SK-N-SH (cell line): Measurements from ENCODE around the gene PRKCH. TPM values are rescaled to one million over a fixed set of nuclear protein-coding genes. Genes with fewer than 3 reads are reported as not detected.

Source experiments
- CTCF ChIA-PET: fragments of 300-600, 350-600 bp; formaldehyde crosslinking; extraction: SDS; loops from one replicate; lab custom pipeline; 2021; lab: Yijun Ruan, JAX
- POLR2A ChIA-PET: fragments of 350-600 bp; sonication (Branson Sonifier 250); formaldehyde crosslinking; extraction: SDS; loops from one replicate; lab custom pipeline; 2020; ENCODE audit warnings: antibody characterized with exemption, inconsistent platforms; lab: Yijun Ruan, JAX
- DNase-seq: peaks from one replicate; pipeline ENCODE4 v3.0.0; 2012
- H2AFZ ChIP-seq: fragments of 200-600 bp; sonication (generic); 2 replicates; pipeline ENCODE4 v1.8.1; 2016; ENCODE audit warnings: antibody characterized with exemption, mild to moderate bottlenecking, low read depth
- H3F3A ChIP-seq: fragments of 200-600 bp; sonication (generic); replicated peaks from 2 replicates; pipeline ENCODE3; 2016; ENCODE audit warnings: antibody characterized with exemption, mild to moderate bottlenecking; ENCODE audit not compliant: insufficient read depth
- H3K27ac ChIP-seq, 2 experiments: fragments of 200-500 bp in 1 of 2; fragments of 200-600 bp in 1 of 2; sonication (Bioruptor generic) in 1 of 2; sonication (generic), shearing (Covaris generic) in 1 of 2; 2 replicates each; pipeline versions ENCODE4 v1.5.1 to v1.6.1; 2014 to 2016; ENCODE audit warnings: low read depth in 2 of 2, inconsistent platforms in 1 of 2, low read length in 1 of 2, mild to moderate bottlenecking in 1 of 2, mixed read lengths in 1 of 2
- H3K27me3 ChIP-seq: fragments of 200-600 bp; sonication (generic), shearing (Covaris generic); 2 replicates; pipeline ENCODE4 v1.6.1; 2016; ENCODE audit warnings: mixed run types; ENCODE audit not compliant: insufficient read depth
- H3K36me3 ChIP-seq, 2 experiments: fragments of 200-500 bp in 1 of 2; fragments of 200-600 bp in 1 of 2; sonication (Bioruptor generic) in 1 of 2; sonication (generic) in 1 of 2; replicated peaks in 1 of 2; 2 replicates each; pipeline versions ENCODE3 to v1.5.1; 2014 to 2016; ENCODE audit warnings: low read length in 1 of 2, mild to moderate bottlenecking in 1 of 2; ENCODE audit not compliant: insufficient read depth in 2 of 2, control insufficient read depth in 1 of 2
- H3K4me1 ChIP-seq, 2 experiments: fragments of 200-500 bp in 1 of 2; fragments of 200-600 bp in 1 of 2; sonication (Bioruptor generic) in 1 of 2; sonication (generic), shearing (Covaris generic) in 1 of 2; 2 replicates each; pipeline versions ENCODE4 v1.5.1 to v1.6.1; 2014 to 2016; ENCODE audit warnings: low read depth in 1 of 2, low read length in 1 of 2, mixed run types in 1 of 2; ENCODE audit not compliant: insufficient read depth in 2 of 2, control insufficient read depth in 1 of 2
- H3K4me2 ChIP-seq: fragments of 200-600 bp; sonication (generic), shearing (Covaris generic); 2 replicates; pipeline ENCODE4 v1.6.1; 2017; ENCODE audit warnings: mixed run types
- H3K4me3 ChIP-seq, 2 experiments: fragments of 200-500 bp in 1 of 2; fragments of 200-600 bp in 1 of 2; sonication (Bioruptor generic) in 1 of 2; sonication (generic), shearing (Covaris generic) in 1 of 2; 2 replicates each; pipeline versions ENCODE4 v1.5.1 to v1.8.1; 2014 to 2016; ENCODE audit warnings: low read depth in 2 of 2, inconsistent platforms in 1 of 2, low read length in 1 of 2, mild to moderate bottlenecking in 1 of 2, mixed read lengths in 1 of 2, moderate library complexity in 1 of 2
- H3K79me2 ChIP-seq: fragments of 200-600 bp; sonication (generic); 2 replicates; pipeline ENCODE4 v1.8.1; 2017; ENCODE audit warnings: mild to moderate bottlenecking; ENCODE audit not compliant: insufficient read depth
- H3K9ac ChIP-seq: fragments of 200-600 bp; sonication (generic); 2 replicates; pipeline ENCODE4 v1.6.1; 2017; ENCODE audit warnings: mixed run types
- H3K9me2 ChIP-seq: fragments of 200-600 bp; sonication (generic); 2 replicates; pipeline ENCODE4 v1.6.1; 2017; ENCODE audit warnings: mixed run types
- H3K9me3 ChIP-seq: fragments of 200-600 bp; sonication (generic); 2 replicates; pipeline ENCODE4 v1.6.1; 2017; ENCODE audit warnings: mixed run types, mild to moderate bottlenecking, moderate library complexity
- H4K20me1 ChIP-seq: fragments of 200-600 bp; sonication (generic); 2 replicates; pipeline ENCODE4 v1.6.1; 2017; ENCODE audit warnings: mild to moderate bottlenecking, mixed run types; ENCODE audit not compliant: insufficient read depth
- EP300 ChIP-seq, 2 experiments: IDR thresholded peaks; 2 replicates each; pipeline versions ENCODE4 v1.4.0 to v1.6.1; 2012; ENCODE audit warnings: borderline replicate concordance in 1 of 2, low read depth in 1 of 2, low read length in 1 of 2
- FOSL2 ChIP-seq: IDR thresholded peaks from 2 replicates; pipeline ENCODE4 v1.4.0; 2012; ENCODE audit warnings: low read depth, mild to moderate bottlenecking, moderate library complexity, borderline replicate concordance
- GABPA ChIP-seq: IDR thresholded peaks from 2 replicates; pipeline ENCODE4 v1.4.0; 2012; ENCODE audit warnings: low read depth, mild to moderate bottlenecking
- MXI1 ChIP-seq: IDR thresholded peaks from 2 replicates; pipeline ENCODE4 v1.6.1; 2012; ENCODE audit warnings: mild to moderate bottlenecking, low read depth, low read length, improper control_type of control experiment
- PBX3 ChIP-seq: IDR thresholded peaks from 2 replicates; pipeline ENCODE4; 2012
- POLR2AphosphoS5 ChIP-seq: IDR thresholded peaks from 2 replicates; pipeline ENCODE4 v1.6.1; 2012; ENCODE audit warnings: low read depth, low read length
- REST ChIP-seq: IDR thresholded peaks from 2 replicates; pipeline ENCODE4 v1.6.1; 2012; ENCODE audit warnings: mild to moderate bottlenecking, low read depth, low read length, moderate library complexity
- SIN3A ChIP-seq: IDR thresholded peaks from 2 replicates; pipeline ENCODE4 v1.6.1; 2012; ENCODE audit warnings: low read depth, mild to moderate bottlenecking, low read length, moderate library complexity, borderline replicate concordance
- SMC3 ChIP-seq: IDR thresholded peaks from 2 replicates; pipeline ENCODE4 v1.6.1; 2012; ENCODE audit warnings: low read depth, low read length, improper control_type of control experiment
- TAF1 ChIP-seq: IDR thresholded peaks from 2 replicates; pipeline ENCODE4 v1.6.1; 2012; ENCODE audit warnings: low read depth, mild to moderate bottlenecking, low read length, moderate library complexity, borderline replicate concordance
- USF2 ChIP-seq: fragments of 150-350 bp; IDR thresholded peaks from 2 replicates; pipeline ENCODE4 v1.6.1; 2017; ENCODE audit warnings: antibody characterized with exemption, low read length, low read depth, borderline replicate concordance
- WGBS: methylation state at CpG from one replicate; pipeline ENCODE4 v1.1.6; 2017; ENCODE audit warnings: low lambda C conversion rate; 5-methylcytosine and 5-hydroxymethylcytosine counted together
- polyA plus RNA-seq, 3 experiments: library from polyadenylated mRNA; depleted of rRNA; stranded (reverse); fragments of >200 nt; gene quantifications; 2 replicates each; pipeline ENCODE4 v1.2.3, GENCODE V29; 2012
- TF ChIP-seq, protein P1 (sequence below): fragments of 200-600 bp; sonication (generic); IDR thresholded peaks from 2 replicates; pipeline ENCODE4 v1.6.1; 2017; ENCODE audit warnings: antibody characterized with exemption, mild to moderate bottlenecking, moderate library complexity
- TF ChIP-seq, protein P2 (sequence below): IDR thresholded peaks from 2 replicates; pipeline ENCODE4 v1.4.0; 2012; ENCODE audit warnings: low read depth, borderline replicate concordance

Gene PRKCH
- polyA plus RNA-seq, 1 of the 3 experiments (the other 2 are of a cell fraction) = 4.2 TPM

DNA sequence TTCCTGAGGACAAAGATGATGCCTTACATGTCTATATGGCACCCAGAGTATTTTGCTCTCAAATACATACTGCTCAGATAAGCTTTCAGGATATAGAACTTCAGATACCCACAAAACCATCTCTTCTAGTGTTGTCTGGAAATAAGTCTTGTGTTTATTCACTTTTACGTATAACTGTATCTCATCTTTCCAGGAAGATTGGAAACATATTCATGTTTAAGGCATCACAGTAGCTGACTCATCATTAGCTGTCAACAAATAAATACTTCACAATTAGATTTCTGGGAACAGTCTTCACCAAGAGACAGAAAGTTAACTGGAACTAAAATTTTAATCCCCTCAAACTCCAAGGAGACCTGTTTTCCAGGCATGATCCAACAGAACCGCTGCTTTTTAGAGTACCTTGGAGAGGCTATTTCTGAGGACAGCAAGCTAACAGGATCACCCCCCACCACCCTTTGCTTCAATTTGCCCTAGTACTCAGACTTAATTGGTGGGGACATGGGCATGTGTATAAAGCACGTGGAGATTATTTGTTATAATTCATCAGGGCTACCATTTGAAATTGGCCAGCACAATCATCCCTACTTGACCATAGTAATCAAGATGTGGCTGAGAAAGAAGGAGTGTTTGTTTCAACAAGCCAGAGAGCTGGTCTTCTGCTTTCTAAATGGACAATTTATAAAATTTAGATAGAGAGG is 244.6 kb downstream of the PRKCH start (continued):
- peak; percentile 89 for TF ChIP-seq FOSL2
- TF ChIP-seq POLR2AphosphoS5 = peak; percentile 42; the same call in 1 of the 2 replicates
- no peak for TF ChIP-seq REST
- TF ChIP-seq TAF1 = no peak
- TF ChIP-seq USF2 = no peak
- TF ChIP-seq, all 33 proteins: peak for 12

GRCh38 chr14:61566537-61567225 is 245.3 kb downstream of the PRKCH start:
- peaks cover 43% of the 10 kb centered on the region for H3F3A ChIP-seq
- peaks cover 47 to 55% of the 10 kb centered on the region in 2 experiments for H3K4me1 ChIP-seq
- H3K27ac ChIP-seq = peak overlapping the region; percentile 76 to 97
- H3K4me3 ChIP-seq = no peak overlapping the region
- peak overlapping the region; percentile 42; the same call in 1 of the 2 replicates for H3K9ac ChIP-seq
- 94% methylated on average over 2 of the region's 2 CpGs for WGBS
- CTCF ChIA-PET = no interaction called here
- no peaks in the 10 kb centered on the region for H4K20me1 ChIP-seq
- H3K79me2 ChIP-seq = no peaks in the 10 kb centered on the region
- no peaks in the 10 kb centered on the region for H3K36me3 ChIP-seq
- POLR2A ChIA-PET = no interaction called here
- H3K9me2 ChIP-seq = no peaks in the 10 kb centered on the region
- no peaks in the 10 kb centered on the region for H3K9me3 ChIP-seq
- H3K27me3 ChIP-seq = no peaks in the 10 kb centered on the region
- DNase-seq = no peak
- no peak overlapping the region for H2AFZ ChIP-seq
- peak overlapping the region; percentile 55 for H3K4me2 ChIP-seq
- no peak for TF ChIP-seq EP300 (IDR thresholded peaks at IDR 0.05; ENCODE audit: borderline replicate concordance in 1 of 2, low read depth in 1 of 2, low read length in 1 of 2)
- TF ChIP-seq MXI1 = no peak
- no peak for TF ChIP-seq GABPA
- TF ChIP-seq, protein P1, sequence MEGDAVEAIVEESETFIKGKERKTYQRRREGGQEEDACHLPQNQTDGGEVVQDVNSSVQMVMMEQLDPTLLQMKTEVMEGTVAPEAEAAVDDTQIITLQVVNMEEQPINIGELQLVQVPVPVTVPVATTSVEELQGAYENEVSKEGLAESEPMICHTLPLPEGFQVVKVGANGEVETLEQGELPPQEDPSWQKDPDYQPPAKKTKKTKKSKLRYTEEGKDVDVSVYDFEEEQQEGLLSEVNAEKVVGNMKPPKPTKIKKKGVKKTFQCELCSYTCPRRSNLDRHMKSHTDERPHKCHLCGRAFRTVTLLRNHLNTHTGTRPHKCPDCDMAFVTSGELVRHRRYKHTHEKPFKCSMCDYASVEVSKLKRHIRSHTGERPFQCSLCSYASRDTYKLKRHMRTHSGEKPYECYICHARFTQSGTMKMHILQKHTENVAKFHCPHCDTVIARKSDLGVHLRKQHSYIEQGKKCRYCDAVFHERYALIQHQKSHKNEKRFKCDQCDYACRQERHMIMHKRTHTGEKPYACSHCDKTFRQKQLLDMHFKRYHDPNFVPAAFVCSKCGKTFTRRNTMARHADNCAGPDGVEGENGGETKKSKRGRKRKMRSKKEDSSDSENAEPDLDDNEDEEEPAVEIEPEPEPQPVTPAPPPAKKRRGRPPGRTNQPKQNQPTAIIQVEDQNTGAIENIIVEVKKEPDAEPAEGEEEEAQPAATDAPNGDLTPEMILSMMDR = no peak
- TF ChIP-seq SIN3A = no peak
- TF ChIP-seq REST = no peak
- no peak for TF ChIP-seq USF2
- TF ChIP-seq PBX3 = no peak
- no peak for TF ChIP-seq SMC3
- TF ChIP-seq, protein P2, sequence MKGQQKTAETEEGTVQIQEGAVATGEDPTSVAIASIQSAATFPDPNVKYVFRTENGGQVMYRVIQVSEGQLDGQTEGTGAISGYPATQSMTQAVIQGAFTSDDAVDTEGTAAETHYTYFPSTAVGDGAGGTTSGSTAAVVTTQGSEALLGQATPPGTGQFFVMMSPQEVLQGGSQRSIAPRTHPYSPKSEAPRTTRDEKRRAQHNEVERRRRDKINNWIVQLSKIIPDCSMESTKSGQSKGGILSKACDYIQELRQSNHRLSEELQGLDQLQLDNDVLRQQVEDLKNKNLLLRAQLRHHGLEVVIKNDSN = no peak
